Stimulated activated CD8-positive, alpha-beta memory T cell treated with anti-CD3 and anti-CD28 coated beads, Interleukin-15, amount 100 ng/mL, for 1 hour (primary cell): ENCODE data around the gene TUBB4B.

Experiments used
- DNase-seq: peaks from one replicate; pipeline ENCODE4 v3.0.0-alpha.2; 2020; ENCODE audit warnings: low read depth

TUBB4B gene

GRCh38 chr9:137270929-137271695, 30.0 kb downstream of the TUBB4B start:
- DNase-seq = no peak

- no peak for DNase-seq
Measured at GRCh38 chr9:137271696-137272076, 30.6 kb downstream of the TUBB4B start.

GRCh38 chr9:137272241-137273094, 31.4 kb downstream of the TUBB4B start:
- DNase-seq = no peak

GRCh38 chr9:137273095-137273490, 32.0 kb downstream of the TUBB4B start:
- DNase-seq = no peak

GRCh38 chr9:137273611-137274320, 32.7 kb downstream of the TUBB4B start:
- no peak for DNase-seq

GRCh38 chr9:137275203-137275587, 34.1 kb downstream of the TUBB4B start:
- no peak for DNase-seq

GRCh38 chr9:137275588-137276472, 34.7 kb downstream of the TUBB4B start:
- DNase-seq = no peak

- no peak for DNase-seq
Measured at GRCh38 chr9:137276473-137277328, 35.6 kb downstream of the TUBB4B start.

- no peak for DNase-seq
Measured at GRCh38 chr9:137277329-137278041, 36.4 kb downstream of the TUBB4B start, which contains the start of gene TOR4A. Gene TOR4A, plus strand, starts transcription at chr9:137277726. Its CDS starts 964 bp downstream, at chr9:137278690.

GRCh38 chr9:137278061-137278701, 37.1 kb downstream of the TUBB4B start:
- DNase-seq = no peak

- no peak for DNase-seq
Measured at GRCh38 chr9:137278721-137279711, 37.9 kb downstream of the TUBB4B start.

- DNase-seq = no peak
Measured at GRCh38 chr9:137279741-137280473, 38.8 kb downstream of the TUBB4B start.

- DNase-seq = no peak
Measured at GRCh38 chr9:137280474-137281344, 39.6 kb downstream of the TUBB4B start.

- no peak for DNase-seq
Measured at GRCh38 chr9:137281345-137282116, 40.4 kb downstream of the TUBB4B start.

- no peak for DNase-seq
Measured at GRCh38 chr9:137286975-137287383, 45.9 kb downstream of the TUBB4B start.

GRCh38 chr9:137293094-137293481, 52.0 kb downstream of the TUBB4B start:
- no peak for DNase-seq
